ENCODE results near the gene PEX12.

DNA sequence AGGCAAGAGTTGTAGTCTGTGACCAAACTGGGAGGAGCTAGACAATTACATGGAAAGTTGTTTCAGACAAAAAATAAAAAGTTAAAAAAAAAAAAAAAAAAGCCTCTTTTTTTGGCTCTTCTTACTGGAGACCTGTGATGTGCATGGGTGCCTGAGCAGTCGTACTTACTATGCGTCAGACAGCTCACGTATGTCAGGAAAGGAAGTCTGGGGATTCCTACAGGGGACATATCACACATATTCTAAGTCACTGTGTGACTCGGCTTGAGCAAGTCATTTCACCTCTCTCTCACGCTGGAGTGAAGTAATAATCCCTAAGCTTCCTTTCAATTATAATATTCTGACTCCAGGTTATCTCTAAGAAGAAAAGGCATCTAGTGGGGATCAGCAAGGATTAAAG, 23.7 kb downstream of the PEX12 start:
- TF ChIP-seq, protein P1, sequence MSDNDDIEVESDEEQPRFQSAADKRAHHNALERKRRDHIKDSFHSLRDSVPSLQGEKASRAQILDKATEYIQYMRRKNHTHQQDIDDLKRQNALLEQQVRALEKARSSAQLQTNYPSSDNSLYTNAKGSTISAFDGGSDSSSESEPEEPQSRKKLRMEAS (IDR thresholded peaks at IDR 0.05), result no peak
- TF ChIP-seq CTCF (IDR thresholded peaks at IDR 0.05) (no peak), JUN (IDR thresholded peaks at IDR 0.05) (no peak), POLR2A (IDR thresholded peaks at IDR 0.05; ENCODE audit: low read length) (no peak), REST (IDR thresholded peaks at IDR 0.05) (no peak), RNF2 (IDR thresholded peaks at IDR 0.05; ENCODE audit: borderline replicate concordance, low read depth) (no peak), TP53 (CRISPR knock-in tag; IDR thresholded peaks at IDR 0.05) (no peak), RCOR1 (IDR thresholded peaks at IDR 0.05; ENCODE audit: low read depth, low read length) (no peak), KDM1A (IDR thresholded peaks at IDR 0.05; ENCODE audit: low read depth) (no peak)
- TF ChIP-seq, protein P2, sequence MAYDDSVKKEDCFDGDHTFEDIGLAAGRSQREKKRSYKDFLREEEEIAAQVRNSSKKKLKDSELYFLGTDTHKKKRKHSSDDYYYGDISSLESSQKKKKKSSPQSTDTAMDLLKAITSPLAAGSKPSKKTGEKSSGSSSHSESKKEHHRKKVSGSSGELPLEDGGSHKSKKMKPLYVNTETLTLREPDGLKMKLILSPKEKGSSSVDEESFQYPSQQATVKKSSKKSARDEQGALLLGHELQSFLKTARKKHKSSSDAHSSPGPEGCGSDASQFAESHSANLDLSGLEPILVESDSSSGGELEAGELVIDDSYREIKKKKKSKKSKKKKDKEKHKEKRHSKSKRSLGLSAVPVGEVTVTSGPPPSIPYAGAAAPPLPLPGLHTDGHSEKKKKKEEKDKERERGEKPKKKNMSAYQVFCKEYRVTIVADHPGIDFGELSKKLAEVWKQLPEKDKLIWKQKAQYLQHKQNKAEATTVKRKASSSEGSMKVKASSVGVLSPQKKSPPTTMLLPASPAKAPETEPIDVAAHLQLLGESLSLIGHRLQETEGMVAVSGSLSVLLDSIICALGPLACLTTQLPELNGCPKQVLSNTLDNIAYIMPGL (CRISPR knock-in tag; IDR thresholded peaks at IDR 0.05; ENCODE audit: borderline replicate concordance), result no peak
